ENCODE measurements around the gene SIK2. TPM values are rescaled to one million over a fixed set of nuclear protein-coding genes. Genes with fewer than 3 reads are reported as not detected.
A peak's percentile ranks its signal among the peaks of the same experiment; 100 is the strongest.

SIK2 gene
- total RNA-seq, 1 donor from 2014 or later = 16.3 TPM

GRCh38 chr11:111729831-111730311 lies 127.6 kb downstream of the SIK2 start:
- H3K9me3 Mint-ChIP-seq (ENCODE audit: unreplicated experiment) = no peaks in the 10 kb centered on the region
- H3K27ac Mint-ChIP-seq (ENCODE audit: unreplicated experiment) = peak overlapping the region; percentile 52
- no peak for DNase-seq (ENCODE audit: low spot score)
- no peak for TF ChIP-seq CTCF (IDR thresholded peaks at IDR 0.05; ENCODE audit: unreplicated experiment)
- peaks cover 12% of the 10 kb centered on the region for H3K36me3 Mint-ChIP-seq (ENCODE audit: low read depth, unreplicated experiment)
- peaks cover 7% of the 10 kb centered on the region for H3K27me3 Mint-ChIP-seq (ENCODE audit: unreplicated experiment)
- H3K4me3 Mint-ChIP-seq (ENCODE audit: unreplicated experiment) = no peak overlapping the region
- H3K4me1 Mint-ChIP-seq (ENCODE audit: unreplicated experiment) = peaks cover 13% of the 10 kb centered on the region

- H3K36me3 Mint-ChIP-seq (ENCODE audit: low read depth, unreplicated experiment) = peaks cover 7% of the 10 kb centered on the region
- DNase-seq (ENCODE audit: low spot score) = no peak
- no peak overlapping the region for H3K4me3 Mint-ChIP-seq (ENCODE audit: unreplicated experiment)
- peaks cover 9% of the 10 kb centered on the region for H3K27me3 Mint-ChIP-seq (ENCODE audit: unreplicated experiment)
- H3K9me3 Mint-ChIP-seq (ENCODE audit: unreplicated experiment) = no peaks in the 10 kb centered on the region
- H3K27ac Mint-ChIP-seq (ENCODE audit: unreplicated experiment) = no peak overlapping the region
- TF ChIP-seq CTCF (IDR thresholded peaks at IDR 0.05; ENCODE audit: unreplicated experiment) = no peak
- H3K4me1 Mint-ChIP-seq (ENCODE audit: unreplicated experiment) = peaks cover 21% of the 10 kb centered on the region
Measured at GRCh38 chr11:111730871-111731591, 128.8 kb downstream of the SIK2 start.

GRCh38 chr11:111731821-111732220 lies 129.6 kb downstream of the SIK2 start:
- Mint-ChIP-seq H3K36me3 (ENCODE audit: low read depth, unreplicated experiment) (peaks cover 5% of the 10 kb centered on the region), H3K27ac (ENCODE audit: unreplicated experiment) (no peak overlapping the region), H3K4me1 (ENCODE audit: unreplicated experiment) (peaks cover 22% of the 10 kb centered on the region), H3K4me3 (ENCODE audit: unreplicated experiment) (no peak overlapping the region), H3K27me3 (ENCODE audit: unreplicated experiment) (peaks cover 9% of the 10 kb centered on the region), H3K9me3 (ENCODE audit: unreplicated experiment) (no peaks in the 10 kb centered on the region)
- no peak for TF ChIP-seq CTCF (IDR thresholded peaks at IDR 0.05; ENCODE audit: unreplicated experiment)
- no peak for DNase-seq (ENCODE audit: low spot score)

- no peak overlapping the region for H3K4me3 Mint-ChIP-seq (ENCODE audit: unreplicated experiment)
- peaks cover 9% of the 10 kb centered on the region for H3K36me3 Mint-ChIP-seq (ENCODE audit: low read depth, unreplicated experiment)
- TF ChIP-seq CTCF (IDR thresholded peaks at IDR 0.05; ENCODE audit: unreplicated experiment) = no peak
- H3K9me3 Mint-ChIP-seq (ENCODE audit: unreplicated experiment) = no peaks in the 10 kb centered on the region
- no peak overlapping the region for H3K27ac Mint-ChIP-seq (ENCODE audit: unreplicated experiment)
- peaks cover 10% of the 10 kb centered on the region for H3K27me3 Mint-ChIP-seq (ENCODE audit: unreplicated experiment)
- peaks cover 28% of the 10 kb centered on the region for H3K4me1 Mint-ChIP-seq (ENCODE audit: unreplicated experiment)
- DNase-seq (ENCODE audit: low spot score) = no peak
Measured at GRCh38 chr11:111733016-111733415, 130.8 kb downstream of the SIK2 start.

- TF ChIP-seq CTCF (IDR thresholded peaks at IDR 0.05; ENCODE audit: unreplicated experiment) = no peak
- Mint-ChIP-seq H3K27me3 (ENCODE audit: unreplicated experiment) (peaks cover 10% of the 10 kb centered on the region), H3K36me3 (ENCODE audit: low read depth, unreplicated experiment) (peaks cover 10% of the 10 kb centered on the region), H3K4me1 (ENCODE audit: unreplicated experiment) (peaks cover 29% of the 10 kb centered on the region), H3K27ac (ENCODE audit: unreplicated experiment) (no peak overlapping the region), H3K9me3 (ENCODE audit: unreplicated experiment) (no peaks in the 10 kb centered on the region), H3K4me3 (ENCODE audit: unreplicated experiment) (no peak overlapping the region)
- DNase-seq (ENCODE audit: low spot score) = no peak
Measured at GRCh38 chr11:111733611-111734088, 131.4 kb downstream of the SIK2 start.

All from endothelial cell (in vitro differentiated cells).